Hindlimb muscle (tissue), 1 donor: ENCODE measurements around the gene METTL13. TPM values are rescaled to one million over a fixed set of nuclear protein-coding genes. Genes with fewer than 3 reads are reported as not detected.

ENCODE experiments used
- DNase-seq: peaks from one replicate; pipeline ENCODE4 v3.0.0-alpha.2; 2013
- polyA plus RNA-seq: library from polyadenylated mRNA; unstranded; fragments of 120-200 nt; gene quantifications from one replicate; pipeline ENCODE4 v1.2.1, GENCODE V29; 2013; ENCODE audit not compliant: insufficient read length

The METTL13 gene
- 20.3 TPM for polyA plus RNA-seq

- DNase-seq = peak; percentile 99
Observed at GRCh38 chr1:171781176-171781875, at the start of gene METTL13. TSS of gene METTL13 (plus strand) at chr1:171781660. CDS start at chr1:171781968, 308 bp downstream.

GRCh38 chr1:171736196-171736595 lies 45.3 kb upstream of the METTL13 start:
- DNase-seq = no peak

GRCh38 chr1:171738911-171739310 lies 42.5 kb upstream of the METTL13 start:
- DNase-seq = no peak

- no peak for DNase-seq
Observed at GRCh38 chr1:171739656-171740055, 41.8 kb upstream of the METTL13 start.

GRCh38 chr1:171740356-171740863 lies 41.0 kb upstream of the METTL13 start:
- no peak for DNase-seq

- peak; percentile 63 for DNase-seq
Observed at GRCh38 chr1:171740987-171741871, 40.2 kb upstream of the METTL13 start.

- peak; percentile 95 for DNase-seq
Observed at GRCh38 chr1:171741872-171742576, 39.4 kb upstream of the METTL13 start, which contains the start of gene VAMP4. TSS of gene VAMP4 (minus strand) at chr1:171742065. CDS start at chr1:171738414, 3,651 bp downstream.

GRCh38 chr1:171742577-171742922 lies 38.9 kb upstream of the METTL13 start:
- peak; percentile 65 for DNase-seq

GRCh38 chr1:171743081-171743870 lies 38.2 kb upstream of the METTL13 start:
- DNase-seq = peak; percentile 38

GRCh38 chr1:171744986-171745385 lies 36.5 kb upstream of the METTL13 start:
- DNase-seq = no peak

GRCh38 chr1:171748651-171749050 lies 32.8 kb upstream of the METTL13 start:
- no peak for DNase-seq

GRCh38 chr1:171751221-171751620 lies 30.2 kb upstream of the METTL13 start:
- no peak for DNase-seq

- no peak for DNase-seq
Observed at GRCh38 chr1:171753182-171753581, 28.3 kb upstream of the METTL13 start.

GRCh38 chr1:171753685-171754352 lies 27.6 kb upstream of the METTL13 start:
- DNase-seq = no peak

- no peak for DNase-seq
Observed at GRCh38 chr1:171754353-171754705, 27.1 kb upstream of the METTL13 start.

- no peak for DNase-seq
Observed at GRCh38 chr1:171754971-171755370, 26.5 kb upstream of the METTL13 start.

GRCh38 chr1:171756856-171757255 lies 24.6 kb upstream of the METTL13 start:
- no peak for DNase-seq

GRCh38 chr1:171758011-171758410 lies 23.4 kb upstream of the METTL13 start:
- DNase-seq = no peak

GRCh38 chr1:171762143-171762563 lies 19.3 kb upstream of the METTL13 start:
- DNase-seq = no peak

- no peak for DNase-seq
Observed at GRCh38 chr1:171763764-171764163, 17.7 kb upstream of the METTL13 start.

- no peak for DNase-seq
Observed at GRCh38 chr1:171769171-171769570, 12.3 kb upstream of the METTL13 start.
